IMR-90 (cell line): ENCODE measurements around the gene SV2A.

Experiments used
- CEBPB ChIP-seq: IDR thresholded peaks from 2 replicates; pipeline ENCODE4 v1.6.1; 2012; ENCODE audit warnings: low read depth, low read length, improper control_type of control experiment
- CTCF ChIP-seq: conservative IDR thresholded peaks from 2 replicates; pipeline ENCODE4 v1.5.1; 2012; ENCODE audit warnings: mild to moderate bottlenecking, low read depth, low read length, improper control_type of control experiment
- MAFK ChIP-seq: IDR thresholded peaks from 2 replicates; pipeline ENCODE4 v1.6.1; 2012; ENCODE audit warnings: low read depth, low read length, improper control_type of control experiment
- NFE2L2 ChIP-seq: fragments of 150-350 bp; IDR thresholded peaks from 2 replicates; pipeline ENCODE4 v1.6.1; 2016; ENCODE audit warnings: low read depth, mild to moderate bottlenecking, low read length
- POLR2A ChIP-seq: IDR thresholded peaks from 2 replicates; pipeline ENCODE4 v1.6.1; 2012; ENCODE audit warnings: mild to moderate bottlenecking, low read depth, low read length
- RAD21 ChIP-seq: IDR thresholded peaks from 2 replicates; pipeline ENCODE4 v1.6.1; 2012; ENCODE audit warnings: low read length, improper control_type of control experiment
- USF2 ChIP-seq: fragments of 150-350 bp; IDR thresholded peaks from 2 replicates; pipeline ENCODE4 v1.6.1; 2017; ENCODE audit warnings: mild to moderate bottlenecking, antibody characterized with exemption, low read length, low read depth

DNA sequence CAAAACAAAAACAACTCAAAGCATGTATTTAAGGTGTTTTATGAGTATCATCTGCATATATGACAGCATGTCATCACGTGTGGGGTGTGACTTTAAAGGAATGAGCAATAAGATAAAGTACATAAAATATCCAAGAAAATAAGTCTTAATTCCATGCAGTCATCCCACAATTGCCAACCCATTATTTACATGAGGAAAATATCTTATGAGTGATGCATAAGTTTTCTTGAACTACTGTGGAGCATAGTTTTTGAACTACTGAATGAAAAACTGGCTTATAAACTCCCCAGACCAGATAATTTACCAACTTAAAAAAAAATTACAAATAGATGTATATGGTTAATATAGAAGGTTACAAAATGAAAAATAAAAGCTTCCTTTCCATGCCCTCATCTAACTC, 48.8 kb upstream of the SV2A start:
- TF ChIP-seq RAD21: no peak
- TF ChIP-seq CTCF: no peak
- no peak for TF ChIP-seq MAFK
- no peak for TF ChIP-seq POLR2A
- no peak for TF ChIP-seq NFE2L2
- TF ChIP-seq CEBPB: no peak
- 0 out of 2 replicates have a peak, but pooled peaks have one; percentile 45 for TF ChIP-seq USF2
